HG03571 (cell line): Measurements from ENCODE around the gene RALGAPA1.

Experiments
- ATAC-seq: cut with Tn5 transposase; IDR thresholded peaks from one replicate; pipeline ENCODE4 v1.9.1; 2021; ENCODE audit not compliant: unreplicated experiment

The RALGAPA1 gene

GRCh38 chr14:35499180-35499579 lies 309.9 kb downstream of the RALGAPA1 start:
- no peak for ATAC-seq

DNA sequence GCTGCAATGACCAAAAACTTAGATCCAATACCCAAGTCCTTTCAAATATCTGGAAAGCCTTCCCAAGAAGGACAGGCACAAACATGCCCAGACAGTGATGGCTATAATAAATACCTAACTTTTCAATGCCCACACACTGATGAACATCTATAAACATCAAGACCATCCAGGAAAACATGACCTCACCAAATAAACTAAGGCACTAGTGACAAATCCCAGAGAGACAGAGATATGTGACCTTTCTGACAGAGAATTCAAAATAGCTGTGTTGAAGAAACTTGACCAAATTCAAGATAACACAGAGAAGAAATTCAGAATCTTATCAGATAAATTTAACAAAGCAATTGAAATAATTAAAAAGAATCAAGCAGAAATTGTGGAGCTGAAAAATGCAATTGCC lies 313.8 kb downstream of the RALGAPA1 start:
- ATAC-seq = no peak

DNA sequence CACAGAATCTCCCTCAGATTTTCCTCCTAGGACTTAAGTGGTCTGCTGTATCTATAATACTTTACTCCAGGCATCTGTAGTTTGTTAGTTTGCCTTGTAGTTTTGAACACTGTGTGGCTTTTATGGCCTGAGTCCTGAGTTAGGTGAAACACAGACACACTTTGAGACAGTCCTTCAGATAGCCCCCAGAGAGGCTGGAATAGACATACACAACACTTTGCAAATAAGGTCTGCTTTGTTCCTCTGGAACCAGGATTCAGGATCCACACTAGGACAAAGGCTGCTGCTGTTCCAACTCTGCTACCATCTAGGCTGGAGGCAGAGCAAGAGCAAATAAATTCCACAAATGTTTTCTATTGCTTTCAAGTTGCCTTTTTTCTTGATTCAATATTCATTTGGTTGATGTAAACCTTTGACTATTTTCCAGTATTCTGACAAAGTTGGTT lies 316.5 kb downstream of the RALGAPA1 start:
- ATAC-seq = no peak
